Middle frontal gyrus (tissue), 1 donor: ENCODE measurements around the gene CCL8.

Source experiments
- DNase-seq: peaks from one replicate; pipeline ENCODE4 v3.0.0-alpha.2; 2015; ENCODE audit warnings: low spot score; ENCODE audit errors: extremely low spot score

The CCL8 gene

GRCh38 chr17:34319039-34319483, at the start of gene CCL8:
Gene CCL8 (plus strand): TSS chr17:34319435. CDS start chr17:34319502, 67 bp downstream.
- no peak for DNase-seq

GRCh38 chr17:34269969-34270368, 49.3 kb upstream of the CCL8 start, which contains the start of gene CCL7:
Gene CCL7 (plus strand): TSS chr17:34270221. CDS start chr17:34270291, 70 bp downstream.
- no peak for DNase-seq

- no peak for DNase-seq
Measured at GRCh38 chr17:34275881-34276280, 43.4 kb upstream of the CCL8 start.

- no peak for DNase-seq
Measured at GRCh38 chr17:34276826-34277225, 42.4 kb upstream of the CCL8 start.

- no peak for DNase-seq
Measured at GRCh38 chr17:34283571-34283970, 35.7 kb upstream of the CCL8 start.

- no peak for DNase-seq
Measured at GRCh38 chr17:34285286-34285792, 33.9 kb upstream of the CCL8 start, which contains the start of gene CCL11. Gene CCL11 (plus strand): TSS chr17:34285742. CDS start chr17:34285809, 67 bp downstream.

- no peak for DNase-seq
Measured at GRCh38 chr17:34287875-34288274, 31.4 kb upstream of the CCL8 start.

- no peak for DNase-seq
Measured at GRCh38 chr17:34290586-34290985, 28.6 kb upstream of the CCL8 start.

- DNase-seq, result no peak
Measured at GRCh38 chr17:34291721-34292348, 27.4 kb upstream of the CCL8 start.

GRCh38 chr17:34299027-34299426, 20.2 kb upstream of the CCL8 start:
- no peak for DNase-seq

GRCh38 chr17:34299956-34300577, 19.2 kb upstream of the CCL8 start:
- DNase-seq, result no peak

GRCh38 chr17:34300652-34301370, 18.4 kb upstream of the CCL8 start:
- no peak for DNase-seq

- DNase-seq, result no peak
Measured at GRCh38 chr17:34301986-34302385, 17.2 kb upstream of the CCL8 start.

- no peak for DNase-seq
Measured at GRCh38 chr17:34302636-34303035, 16.6 kb upstream of the CCL8 start.

GRCh38 chr17:34303606-34304005, 15.6 kb upstream of the CCL8 start:
- DNase-seq, result no peak

- DNase-seq, result no peak
Measured at GRCh38 chr17:34305061-34305460, 14.2 kb upstream of the CCL8 start.

- DNase-seq, result no peak
Measured at GRCh38 chr17:34305606-34306005, 13.6 kb upstream of the CCL8 start.

GRCh38 chr17:34306466-34306865, 12.8 kb upstream of the CCL8 start:
- DNase-seq, result no peak

GRCh38 chr17:34307110-34307509, 12.1 kb upstream of the CCL8 start:
- DNase-seq, result no peak

- DNase-seq, result no peak
Measured at GRCh38 chr17:34308371-34308770, 10.9 kb upstream of the CCL8 start.

- DNase-seq, result no peak
Measured at GRCh38 chr17:34311291-34311690, 7.9 kb upstream of the CCL8 start.

- no peak for DNase-seq
Measured at GRCh38 chr17:34312080-34312479, 7.2 kb upstream of the CCL8 start.
